ENCODE results near the gene PADI6.

The PADI6 gene

GRCh38 chr1:17371896-17372295, at the start of gene PADI6:
PADI6 (plus strand) TSS chr1:17372196; CDS start chr1:17372246, 50 bp downstream.
- no peak for TF ChIP-seq CTCF (IDR thresholded peaks at IDR 0.05; ENCODE audit: extremely low read depth, insufficient read depth, missing control alignments)
- DNase-seq (ENCODE audit: low spot score) = no peak
- in situ Hi-C loops (cut with MboI; ENCODE audit: low pct_unique_long_range_greater_than_20kb, low sequenced_read_pairs, unreplicated experiment) = no loop called here

DNA sequence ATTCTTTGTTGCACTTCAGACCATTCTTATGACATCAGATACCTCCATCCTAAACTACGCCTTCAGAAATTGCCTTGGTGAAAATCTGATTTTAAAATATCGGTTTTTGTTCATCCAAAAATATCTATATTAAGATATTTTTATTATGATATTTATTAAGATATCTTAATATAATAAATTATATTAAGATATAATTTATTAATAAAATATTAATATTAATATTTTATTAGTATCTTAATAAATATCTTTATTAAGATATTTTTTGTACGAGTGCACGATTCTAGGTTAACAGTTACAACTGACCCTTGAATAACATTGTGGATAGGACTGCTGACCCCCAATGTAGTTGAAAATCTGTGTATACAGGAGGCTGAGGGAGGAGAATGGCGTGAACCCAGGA, 43.1 kb upstream of the PADI6 start:
- in situ Hi-C loops (cut with MboI; ENCODE audit: low pct_unique_long_range_greater_than_20kb, low sequenced_read_pairs, unreplicated experiment) = no loop called here
- no peak for TF ChIP-seq CTCF (IDR thresholded peaks at IDR 0.05; ENCODE audit: extremely low read depth, insufficient read depth, missing control alignments)
- DNase-seq (ENCODE audit: low spot score) = no peak

- in situ Hi-C loops (cut with MboI; ENCODE audit: low pct_unique_long_range_greater_than_20kb, low sequenced_read_pairs, unreplicated experiment) = no loop called here
- no peak for TF ChIP-seq CTCF (IDR thresholded peaks at IDR 0.05; ENCODE audit: extremely low read depth, insufficient read depth, missing control alignments)
- DNase-seq (ENCODE audit: low spot score) = no peak
These were observed 42.4 kb upstream of the PADI6 start for GRCh38 chr1:17329610-17330009.

DNA sequence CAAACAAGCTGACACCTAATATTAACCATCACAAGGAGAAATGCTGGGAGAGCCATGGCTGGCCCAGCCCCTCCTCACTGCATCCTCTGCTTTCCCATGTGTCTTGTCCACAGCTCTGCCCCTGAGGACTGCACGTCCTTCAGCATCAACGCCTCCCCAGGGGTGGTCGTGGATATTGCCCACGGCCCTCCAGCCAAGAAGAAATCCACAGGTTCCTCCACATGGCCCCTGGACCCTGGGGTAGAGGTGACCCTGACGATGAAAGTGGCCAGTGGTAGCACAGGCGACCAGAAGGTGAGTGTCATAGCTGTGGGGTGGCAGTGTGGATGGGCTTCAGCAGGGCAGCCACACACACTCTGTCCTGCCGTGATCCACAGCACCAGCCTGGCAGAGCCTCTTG, 41.1 kb upstream of the PADI6 start:
- no peak for DNase-seq (ENCODE audit: low spot score)
- TF ChIP-seq CTCF (IDR thresholded peaks at IDR 0.05; ENCODE audit: extremely low read depth, insufficient read depth, missing control alignments) = no peak
- in situ Hi-C loops (cut with MboI; ENCODE audit: low pct_unique_long_range_greater_than_20kb, low sequenced_read_pairs, unreplicated experiment) = no loop called here

- no peak for TF ChIP-seq CTCF (IDR thresholded peaks at IDR 0.05; ENCODE audit: extremely low read depth, insufficient read depth, missing control alignments)
- in situ Hi-C loops (cut with MboI; ENCODE audit: low pct_unique_long_range_greater_than_20kb, low sequenced_read_pairs, unreplicated experiment) = no loop called here
- no peak for DNase-seq (ENCODE audit: low spot score)
These were observed 38.9 kb upstream of the PADI6 start for GRCh38 chr1:17333081-17333480.

DNA sequence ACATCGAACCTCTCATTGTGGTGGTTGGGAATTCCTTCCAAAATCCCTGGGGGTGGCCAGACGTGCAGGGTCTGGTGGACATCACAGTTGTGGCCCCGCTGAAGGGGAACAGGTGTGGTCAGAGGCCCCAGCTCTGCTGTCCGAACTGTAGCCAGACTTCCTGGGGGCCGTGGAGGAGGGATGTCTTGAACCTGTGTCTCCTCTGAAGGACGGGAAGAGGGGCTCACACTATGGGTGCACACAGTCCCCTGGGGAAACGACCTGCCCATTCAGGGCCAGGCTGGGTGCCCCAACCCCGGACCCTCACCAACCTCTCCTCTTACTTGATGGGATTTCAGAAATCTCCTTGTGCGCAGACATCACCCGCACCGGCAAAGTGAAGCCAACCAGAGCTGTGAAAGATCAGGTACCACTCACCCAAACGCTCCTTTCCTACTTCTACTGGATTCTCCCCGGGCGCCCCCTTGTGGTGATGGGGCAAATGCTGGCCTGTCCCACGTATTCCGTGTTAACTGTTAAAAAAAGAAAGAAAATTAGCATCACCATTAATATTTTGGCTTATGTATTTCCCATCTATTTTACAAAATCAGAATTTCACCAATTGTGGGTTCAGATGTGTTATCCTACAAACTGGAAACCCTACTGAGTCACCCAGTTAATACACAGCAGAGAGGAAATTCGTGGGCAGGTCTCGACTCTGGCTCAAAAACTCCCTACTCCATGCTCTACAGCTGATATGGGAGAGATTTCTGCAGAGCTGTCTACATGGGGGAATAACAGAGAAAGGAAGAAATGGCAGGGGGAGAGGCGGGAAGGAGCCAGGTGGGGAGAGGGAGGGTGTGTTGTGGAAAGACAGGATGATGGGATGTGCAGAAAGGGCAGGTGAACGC, 35.9 kb upstream of the PADI6 start:
- DNase-seq (ENCODE audit: low spot score) = peak; percentile 69
- TF ChIP-seq CTCF (IDR thresholded peaks at IDR 0.05; ENCODE audit: extremely low read depth, insufficient read depth, missing control alignments) = peak; percentile 79
- in situ Hi-C loops (cut with MboI; ENCODE audit: low pct_unique_long_range_greater_than_20kb, low sequenced_read_pairs, unreplicated experiment) = no loop called here
